A549 (cell line): Measurements from ENCODE around the gene BICC1.

Source experiments
- CHD2 ChIP-seq: fragments of 150-350 bp; IDR thresholded peaks from 2 replicates; pipeline ENCODE4 v1.6.1; 2014; ENCODE audit warnings: low read length; ENCODE audit not compliant: partially characterized antibody
- CHD4 ChIP-seq: fragments of 200-600 bp; sonication (generic); IDR thresholded peaks from 2 replicates; pipeline ENCODE4 v1.6.1; 2016; ENCODE audit warnings: antibody characterized with exemption, mild to moderate bottlenecking, borderline replicate concordance
- EHMT2 ChIP-seq: fragments of 200-600 bp; sonication (generic); IDR thresholded peaks from 2 replicates; pipeline ENCODE4 v1.6.1; 2016; ENCODE audit warnings: antibody characterized with exemption, low read depth, mild to moderate bottlenecking, moderate library complexity
- EP300 ChIP-seq, 2 experiments: fragments of >200 bp; sonication (Bioruptor Twin); formaldehyde crosslinking; IDR thresholded peaks; 2 replicates in 1 of 2; 3 replicates in 1 of 2; pipeline ENCODE4 v1.6.1; 2016 to 2017
- ESRRA ChIP-seq: fragments of 150-350 bp; IDR thresholded peaks from 2 replicates; pipeline ENCODE4 v1.6.1; 2014; ENCODE audit warnings: mild to moderate bottlenecking, low read length, borderline replicate concordance
- HOXA7 ChIP-seq: fragments of 250-450 bp; sonication (Bioruptor Pico); IDR thresholded peaks from 2 replicates; pipeline ENCODE4 v1.5.0; 2020; ENCODE audit warnings: mild to moderate bottlenecking, moderate library complexity
- JUN ChIP-seq, 2 experiments: fragments of >200 bp; sonication (Bioruptor Twin); formaldehyde crosslinking; IDR thresholded peaks; 2 replicates in 1 of 2; 3 replicates in 1 of 2; pipeline ENCODE4 v1.6.1; 2016 to 2017
- MYC ChIP-seq: IDR thresholded peaks from 2 replicates; pipeline ENCODE4 v1.6.1; 2012; ENCODE audit warnings: mild to moderate bottlenecking, inconsistent platforms, low read length, improper control_type of control experiment, borderline replicate concordance
- NFE2L2 ChIP-seq: fragments of 150-350 bp; conservative IDR thresholded peaks from 2 replicates; pipeline ENCODE4 v1.6.1; 2014; ENCODE audit warnings: low read length
- POLR2A ChIP-seq: IDR thresholded peaks from 2 replicates; pipeline ENCODE4 v1.6.1; 2012; ENCODE audit warnings: mild to moderate bottlenecking, low read length
- RAD21 ChIP-seq, 2 experiments: fragments of >200 bp in 1 of 2; sonication (Bioruptor Twin) in 1 of 2; formaldehyde crosslinking in 1 of 2; IDR thresholded peaks in 1 of 2; conservative IDR thresholded peaks in 1 of 2; 2 replicates in 1 of 2; 3 replicates in 1 of 2; pipeline ENCODE4 v1.6.1; 2012 to 2018; ENCODE audit warnings: inconsistent platforms in 1 of 2
- TF ChIP-seq, protein P1 (sequence below): fragments of >200 bp; sonication (Bioruptor Twin); formaldehyde crosslinking; IDR thresholded peaks from 3 replicates; pipeline ENCODE4 v1.5.1; 2016
- TF ChIP-seq, protein P2 (sequence below): fragments of 250-450 bp; sonication (Bioruptor Pico); IDR thresholded peaks from 2 replicates; pipeline ENCODE4 v1.5.0; 2020; ENCODE audit warnings: low read depth, mild to moderate bottlenecking, moderate library complexity
- TF ChIP-seq, protein P3 (sequence below): IDR thresholded peaks from 2 replicates; pipeline ENCODE4 v1.6.1; 2012; ENCODE audit warnings: low read depth, borderline replicate concordance

DNA sequence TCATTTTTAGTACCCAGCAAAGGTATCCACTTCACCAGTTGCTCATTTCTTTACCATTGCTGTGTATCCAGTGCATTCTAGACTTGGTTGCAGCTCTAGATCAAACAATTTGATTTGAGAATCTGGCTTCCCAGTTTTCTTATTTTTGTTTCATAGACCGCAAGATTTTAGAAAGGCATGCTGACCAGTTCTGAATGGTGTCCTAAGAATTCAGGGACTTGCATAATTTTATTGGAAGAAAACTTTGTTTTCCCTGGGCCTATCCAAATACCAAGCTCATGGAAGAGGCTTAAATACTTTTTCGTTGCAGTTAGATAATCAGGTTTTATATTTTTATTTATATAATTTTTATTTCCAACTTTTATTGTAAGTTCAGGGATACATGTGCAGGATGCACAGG is 58.3 kb downstream of the BICC1 start:
- TF ChIP-seq EP300 (IDR thresholded peaks at IDR 0.05) (no peak), JUN (IDR thresholded peaks at IDR 0.05) (no peak), EHMT2 (no peak), POLR2A (no peak), NFE2L2 (no peak), CHD2 (no peak), ESRRA (no peak), CHD4 (no peak), MYC (no peak), HOXA7 (CRISPR knock-in tag) (no peak), RAD21 (conservative IDR thresholded peaks at IDR 0.05 in 1 of 2, IDR thresholded peaks at IDR 0.05 in 1 of 2) (no peak)
- TF ChIP-seq, protein P1, sequence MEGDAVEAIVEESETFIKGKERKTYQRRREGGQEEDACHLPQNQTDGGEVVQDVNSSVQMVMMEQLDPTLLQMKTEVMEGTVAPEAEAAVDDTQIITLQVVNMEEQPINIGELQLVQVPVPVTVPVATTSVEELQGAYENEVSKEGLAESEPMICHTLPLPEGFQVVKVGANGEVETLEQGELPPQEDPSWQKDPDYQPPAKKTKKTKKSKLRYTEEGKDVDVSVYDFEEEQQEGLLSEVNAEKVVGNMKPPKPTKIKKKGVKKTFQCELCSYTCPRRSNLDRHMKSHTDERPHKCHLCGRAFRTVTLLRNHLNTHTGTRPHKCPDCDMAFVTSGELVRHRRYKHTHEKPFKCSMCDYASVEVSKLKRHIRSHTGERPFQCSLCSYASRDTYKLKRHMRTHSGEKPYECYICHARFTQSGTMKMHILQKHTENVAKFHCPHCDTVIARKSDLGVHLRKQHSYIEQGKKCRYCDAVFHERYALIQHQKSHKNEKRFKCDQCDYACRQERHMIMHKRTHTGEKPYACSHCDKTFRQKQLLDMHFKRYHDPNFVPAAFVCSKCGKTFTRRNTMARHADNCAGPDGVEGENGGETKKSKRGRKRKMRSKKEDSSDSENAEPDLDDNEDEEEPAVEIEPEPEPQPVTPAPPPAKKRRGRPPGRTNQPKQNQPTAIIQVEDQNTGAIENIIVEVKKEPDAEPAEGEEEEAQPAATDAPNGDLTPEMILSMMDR = no peak
- TF ChIP-seq, protein P2, sequence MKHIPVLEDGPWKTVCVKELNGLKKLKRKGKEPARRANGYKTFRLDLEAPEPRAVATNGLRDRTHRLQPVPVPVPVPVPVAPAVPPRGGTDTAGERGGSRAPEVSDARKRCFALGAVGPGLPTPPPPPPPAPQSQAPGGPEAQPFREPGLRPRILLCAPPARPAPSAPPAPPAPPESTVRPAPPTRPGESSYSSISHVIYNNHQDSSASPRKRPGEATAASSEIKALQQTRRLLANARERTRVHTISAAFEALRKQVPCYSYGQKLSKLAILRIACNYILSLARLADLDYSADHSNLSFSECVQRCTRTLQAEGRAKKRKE (CRISPR knock-in tag) = no peak
- TF ChIP-seq, protein P3, sequence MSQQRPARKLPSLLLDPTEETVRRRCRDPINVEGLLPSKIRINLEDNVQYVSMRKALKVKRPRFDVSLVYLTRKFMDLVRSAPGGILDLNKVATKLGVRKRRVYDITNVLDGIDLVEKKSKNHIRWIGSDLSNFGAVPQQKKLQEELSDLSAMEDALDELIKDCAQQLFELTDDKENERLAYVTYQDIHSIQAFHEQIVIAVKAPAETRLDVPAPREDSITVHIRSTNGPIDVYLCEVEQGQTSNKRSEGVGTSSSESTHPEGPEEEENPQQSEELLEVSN = no peak
